HCT116 (cell line): Measurements from ENCODE around the gene CHST8.

Source experiments
- EZH2 ChIP-seq: fragments of 200-600 bp; sonication (generic); IDR thresholded peaks from 2 replicates; pipeline ENCODE4 v1.6.1; 2017; ENCODE audit warnings: antibody characterized with exemption, mixed run types
- FOSL1 ChIP-seq: IDR thresholded peaks from 2 replicates; pipeline ENCODE4 v1.6.1; 2012; ENCODE audit warnings: low read depth
- JUND ChIP-seq: IDR thresholded peaks from 2 replicates; pipeline ENCODE4 v1.6.1; 2012
- POLR2A ChIP-seq: IDR thresholded peaks from 2 replicates; pipeline ENCODE4 v1.7.0; 2011; ENCODE audit warnings: borderline replicate concordance; ENCODE audit not compliant: insufficient read depth, insufficient read length; ENCODE audit errors: extremely low read depth
- RAD21 ChIP-seq: IDR thresholded peaks from 2 replicates; pipeline ENCODE4 v1.6.1; 2012; ENCODE audit warnings: low read depth, mild to moderate bottlenecking
- SIN3A ChIP-seq: IDR thresholded peaks from 2 replicates; pipeline ENCODE4 v1.6.1; 2012; ENCODE audit warnings: low read depth
- SRF ChIP-seq: IDR thresholded peaks from 2 replicates; pipeline ENCODE4 v1.6.1; 2012; ENCODE audit warnings: low read depth
- TCF7L2 ChIP-seq: IDR thresholded peaks from 2 replicates; pipeline ENCODE4 v1.7.0; 2011; ENCODE audit warnings: borderline replicate concordance, inconsistent platforms; ENCODE audit not compliant: insufficient read depth, insufficient read length; ENCODE audit errors: extremely low read depth
- TF ChIP-seq, protein P1 (sequence below), 3 experiments: fragments of 200-600 bp in 1 of 3; sonication (generic) in 1 of 3; IDR thresholded peaks in 2 of 3; conservative IDR thresholded peaks in 1 of 3; 2 replicates each; pipeline ENCODE4 v1.5.1; 2012 to 2017; ENCODE audit warnings: low read depth in 2 of 3, low read length in 2 of 3, antibody characterized with exemption in 1 of 3, borderline replicate concordance in 1 of 3, control low read depth in 1 of 3, mild to moderate bottlenecking in 1 of 3, mixed read lengths in 1 of 3, mixed run types in 1 of 3, moderate library complexity in 1 of 3; ENCODE audit not compliant: insufficient read depth in 1 of 3
- TF ChIP-seq, protein P2 (sequence below): IDR thresholded peaks from 2 replicates; pipeline ENCODE4 v1.6.1; 2012; ENCODE audit warnings: low read depth

DNA sequence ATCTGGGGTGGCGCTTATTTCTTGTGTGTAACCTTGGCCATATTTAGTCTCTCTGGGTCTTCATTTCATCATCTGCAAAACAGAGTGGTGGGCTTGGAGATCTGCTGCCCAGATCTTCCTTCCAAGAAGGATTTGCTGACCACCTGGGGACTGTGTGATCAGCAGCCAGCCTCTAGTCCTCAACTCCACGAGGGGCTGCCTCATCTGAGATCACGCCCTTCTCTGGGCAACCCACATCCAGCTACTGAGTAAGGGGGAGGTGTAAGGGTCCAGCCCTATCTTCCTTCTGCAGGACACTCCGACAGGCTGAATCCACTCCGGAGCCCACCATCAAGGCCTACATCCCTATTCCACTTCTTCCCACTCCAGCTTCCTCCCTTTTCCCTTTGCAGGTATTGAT lies 57.9 kb downstream of the CHST8 start:
- TF ChIP-seq, protein P1, sequence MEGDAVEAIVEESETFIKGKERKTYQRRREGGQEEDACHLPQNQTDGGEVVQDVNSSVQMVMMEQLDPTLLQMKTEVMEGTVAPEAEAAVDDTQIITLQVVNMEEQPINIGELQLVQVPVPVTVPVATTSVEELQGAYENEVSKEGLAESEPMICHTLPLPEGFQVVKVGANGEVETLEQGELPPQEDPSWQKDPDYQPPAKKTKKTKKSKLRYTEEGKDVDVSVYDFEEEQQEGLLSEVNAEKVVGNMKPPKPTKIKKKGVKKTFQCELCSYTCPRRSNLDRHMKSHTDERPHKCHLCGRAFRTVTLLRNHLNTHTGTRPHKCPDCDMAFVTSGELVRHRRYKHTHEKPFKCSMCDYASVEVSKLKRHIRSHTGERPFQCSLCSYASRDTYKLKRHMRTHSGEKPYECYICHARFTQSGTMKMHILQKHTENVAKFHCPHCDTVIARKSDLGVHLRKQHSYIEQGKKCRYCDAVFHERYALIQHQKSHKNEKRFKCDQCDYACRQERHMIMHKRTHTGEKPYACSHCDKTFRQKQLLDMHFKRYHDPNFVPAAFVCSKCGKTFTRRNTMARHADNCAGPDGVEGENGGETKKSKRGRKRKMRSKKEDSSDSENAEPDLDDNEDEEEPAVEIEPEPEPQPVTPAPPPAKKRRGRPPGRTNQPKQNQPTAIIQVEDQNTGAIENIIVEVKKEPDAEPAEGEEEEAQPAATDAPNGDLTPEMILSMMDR (IDR thresholded peaks at IDR 0.05 in 2 of 3, conservative IDR thresholded peaks at IDR 0.05 in 1 of 3; ENCODE audit: borderline replicate concordance in 1 of 3, insufficient read depth in 1 of 3, low read depth in 2 of 3, low read length in 2 of 3) = no peak
- no peak for TF ChIP-seq SIN3A
- no peak for TF ChIP-seq EZH2
- no peak for TF ChIP-seq TCF7L2
- TF ChIP-seq POLR2A = no peak
- TF ChIP-seq RAD21 = no peak
- no peak for TF ChIP-seq FOSL1
- TF ChIP-seq, protein P2, sequence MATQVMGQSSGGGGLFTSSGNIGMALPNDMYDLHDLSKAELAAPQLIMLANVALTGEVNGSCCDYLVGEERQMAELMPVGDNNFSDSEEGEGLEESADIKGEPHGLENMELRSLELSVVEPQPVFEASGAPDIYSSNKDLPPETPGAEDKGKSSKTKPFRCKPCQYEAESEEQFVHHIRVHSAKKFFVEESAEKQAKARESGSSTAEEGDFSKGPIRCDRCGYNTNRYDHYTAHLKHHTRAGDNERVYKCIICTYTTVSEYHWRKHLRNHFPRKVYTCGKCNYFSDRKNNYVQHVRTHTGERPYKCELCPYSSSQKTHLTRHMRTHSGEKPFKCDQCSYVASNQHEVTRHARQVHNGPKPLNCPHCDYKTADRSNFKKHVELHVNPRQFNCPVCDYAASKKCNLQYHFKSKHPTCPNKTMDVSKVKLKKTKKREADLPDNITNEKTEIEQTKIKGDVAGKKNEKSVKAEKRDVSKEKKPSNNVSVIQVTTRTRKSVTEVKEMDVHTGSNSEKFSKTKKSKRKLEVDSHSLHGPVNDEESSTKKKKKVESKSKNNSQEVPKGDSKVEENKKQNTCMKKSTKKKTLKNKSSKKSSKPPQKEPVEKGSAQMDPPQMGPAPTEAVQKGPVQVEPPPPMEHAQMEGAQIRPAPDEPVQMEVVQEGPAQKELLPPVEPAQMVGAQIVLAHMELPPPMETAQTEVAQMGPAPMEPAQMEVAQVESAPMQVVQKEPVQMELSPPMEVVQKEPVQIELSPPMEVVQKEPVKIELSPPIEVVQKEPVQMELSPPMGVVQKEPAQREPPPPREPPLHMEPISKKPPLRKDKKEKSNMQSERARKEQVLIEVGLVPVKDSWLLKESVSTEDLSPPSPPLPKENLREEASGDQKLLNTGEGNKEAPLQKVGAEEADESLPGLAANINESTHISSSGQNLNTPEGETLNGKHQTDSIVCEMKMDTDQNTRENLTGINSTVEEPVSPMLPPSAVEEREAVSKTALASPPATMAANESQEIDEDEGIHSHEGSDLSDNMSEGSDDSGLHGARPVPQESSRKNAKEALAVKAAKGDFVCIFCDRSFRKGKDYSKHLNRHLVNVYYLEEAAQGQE = no peak
- no peak for TF ChIP-seq SRF
- no peak for TF ChIP-seq JUND
